Measurements from ENCODE around the gene IQCF6.
"Not testable (repeated sequence)": the region's sequence is repeated elsewhere in the genome, so short reads cannot be mapped to it uniquely, and the experiment has no call there.

Gene IQCF6

GRCh38 chr3:51777985-51778384, 1.1 kb downstream of the IQCF6 start:
- Histone ChIP-seq H3K27ac (ENCODE audit: low read depth, low read length) (no peak overlapping the region), H3K79me2 (ENCODE audit: control insufficient read depth, low read length) (no peaks in the 10 kb centered on the region), H3K36me3 (ENCODE audit: control insufficient read depth, low read length) (no peaks in the 10 kb centered on the region), H3K9me3 (ENCODE audit: control insufficient read depth, insufficient read depth, low read length) (no peaks in the 10 kb centered on the region), H3K4me2 (ENCODE audit: low read length) (no peak overlapping the region), H3K27me3 (ENCODE audit: control insufficient read depth, low read length) (peaks cover 7% of the 10 kb centered on the region; the same call in 1 of the 2 replicates), H4K20me1 (ENCODE audit: control insufficient read depth, insufficient read depth, low read depth, low read length) (no peaks in the 10 kb centered on the region), H3K4me1 (ENCODE audit: control insufficient read depth, low read length) (no peaks in the 10 kb centered on the region), H3F3A (ENCODE audit: control insufficient read depth, insufficient read depth) (no peaks in the 10 kb centered on the region), H3K4me3 (ENCODE audit: low read length) (no peak overlapping the region), H3K9me2 (replicated peaks; ENCODE audit: control insufficient read depth, low read length) (no peaks in the 10 kb centered on the region)
- TF ChIP-seq CTCF (IDR thresholded peaks at IDR 0.05; ENCODE audit: low read depth, low read length, poor library complexity, severe bottlenecking): no peak
- no peak for TF ChIP-seq EZH2phosphoT487 (IDR thresholded peaks at IDR 0.05; ENCODE audit: borderline replicate concordance, low read length)

GRCh38 chr3:51773529-51774056, 5.4 kb downstream of the IQCF6 start:
- no peaks in the 10 kb centered on the region for H3K9me2 ChIP-seq (replicated peaks; ENCODE audit: control insufficient read depth, low read length)
- H3K4me2 ChIP-seq (ENCODE audit: low read length): no peak overlapping the region
- no peaks in the 10 kb centered on the region for H3K4me1 ChIP-seq (ENCODE audit: control insufficient read depth, low read length)
- no peak overlapping the region for H3K27ac ChIP-seq (ENCODE audit: low read depth, low read length)
- H3K4me3 ChIP-seq (ENCODE audit: low read length): no peak overlapping the region
- H3F3A ChIP-seq (ENCODE audit: control insufficient read depth, insufficient read depth): no peaks in the 10 kb centered on the region
- H3K36me3 ChIP-seq (ENCODE audit: control insufficient read depth, low read length): no peaks in the 10 kb centered on the region
- no peaks in the 10 kb centered on the region for H4K20me1 ChIP-seq (ENCODE audit: control insufficient read depth, insufficient read depth, low read depth, low read length)
- H3K27me3 ChIP-seq (ENCODE audit: control insufficient read depth, low read length): peaks cover 8% of the 10 kb centered on the region
- H3K79me2 ChIP-seq (ENCODE audit: control insufficient read depth, low read length): no peaks in the 10 kb centered on the region
- no peak for TF ChIP-seq CTCF (IDR thresholded peaks at IDR 0.05; ENCODE audit: low read depth, low read length, poor library complexity, severe bottlenecking)
- no peak for TF ChIP-seq EZH2phosphoT487 (IDR thresholded peaks at IDR 0.05; ENCODE audit: borderline replicate concordance, low read length)
- no peaks in the 10 kb centered on the region for H3K9me3 ChIP-seq (ENCODE audit: control insufficient read depth, insufficient read depth, low read length)

- H3K9me2 ChIP-seq (replicated peaks; ENCODE audit: control insufficient read depth, low read length): no peaks in the 10 kb centered on the region
- no peaks in the 10 kb centered on the region for H3F3A ChIP-seq (ENCODE audit: control insufficient read depth, insufficient read depth)
- no peaks in the 10 kb centered on the region for H4K20me1 ChIP-seq (ENCODE audit: control insufficient read depth, insufficient read depth, low read depth, low read length)
- H3K4me2 ChIP-seq (ENCODE audit: low read length): no peak overlapping the region
- 0 out of 2 replicates have a peak, but pooled peaks cover 3% of the 10 kb centered on the region for H3K9me3 ChIP-seq (ENCODE audit: control insufficient read depth, insufficient read depth, low read length)
- no peaks in the 10 kb centered on the region for H3K79me2 ChIP-seq (ENCODE audit: control insufficient read depth, low read length)
- H3K27me3 ChIP-seq (ENCODE audit: control insufficient read depth, low read length): 0 out of 2 replicates have a peak, but pooled peaks cover 3% of the 10 kb centered on the region
- no peak overlapping the region for H3K27ac ChIP-seq (ENCODE audit: low read depth, low read length)
- H3K36me3 ChIP-seq (ENCODE audit: control insufficient read depth, low read length): no peaks in the 10 kb centered on the region
- TF ChIP-seq EZH2phosphoT487 (IDR thresholded peaks at IDR 0.05; ENCODE audit: borderline replicate concordance, low read length) (no peak), CTCF (IDR thresholded peaks at IDR 0.05; ENCODE audit: low read depth, low read length, poor library complexity, severe bottlenecking) (no peak)
- no peak overlapping the region for H3K4me3 ChIP-seq (ENCODE audit: low read length)
- no peaks in the 10 kb centered on the region for H3K4me1 ChIP-seq (ENCODE audit: control insufficient read depth, low read length)
Measured at GRCh38 chr3:51759203-51759602, 19.8 kb downstream of the IQCF6 start.

- H3F3A ChIP-seq (ENCODE audit: control insufficient read depth, insufficient read depth); H3K4me3 ChIP-seq (ENCODE audit: low read length); H3K27ac ChIP-seq (ENCODE audit: low read depth, low read length); H3K36me3 ChIP-seq (ENCODE audit: control insufficient read depth, low read length); H3K4me2 ChIP-seq (ENCODE audit: low read length); H3K9me2 ChIP-seq (replicated peaks; ENCODE audit: control insufficient read depth, low read length); H3K9me3 ChIP-seq (ENCODE audit: control insufficient read depth, insufficient read depth, low read length); H3K79me2 ChIP-seq (ENCODE audit: control insufficient read depth, low read length); H4K20me1 ChIP-seq (ENCODE audit: control insufficient read depth, insufficient read depth, low read depth, low read length); H3K27me3 ChIP-seq (ENCODE audit: control insufficient read depth, low read length); H3K4me1 ChIP-seq (ENCODE audit: control insufficient read depth, low read length): not testable (repeated sequence)
Measured at GRCh38 chr3:51753763-51754750, 25.0 kb downstream of the IQCF6 start.

Measured in DOHH2 (cell line).